B cell (primary cell): ENCODE results near the gene SYTL5. TPM values are rescaled to one million over a fixed set of nuclear protein-coding genes. Genes with fewer than 3 reads are reported as not detected.

Source experiments
- ATAC-seq: fragments of 200-7000 bp; cut with Tn5 transposase; one replicate; pipeline ENCODE4 v1.10.0; 2021; ENCODE audit warnings: low read depth, mild to moderate bottlenecking, moderate number of reproducible peaks, moderate library complexity
- CTCF ChIA-PET: fragments of 350-600 bp; sonication (Branson Sonifier 250); formaldehyde crosslinking; loops from one replicate; lab custom pipeline; 2021; ENCODE audit warnings: antibody characterized with exemption, inconsistent platforms; lab: Charles Lee
- POLR2A ChIA-PET: fragments of 350-600 bp; sonication (Branson Sonifier 250); formaldehyde crosslinking; loops from one replicate; lab custom pipeline; 2021; ENCODE audit warnings: antibody characterized with exemption; lab: Charles Lee
- DNase-seq: peaks from one replicate; pipeline ENCODE4 v3.0.0; 2013
- H2AFZ ChIP-seq: 2 replicates; pipeline ENCODE4 v1.6.1; 2012; ENCODE audit warnings: mild to moderate bottlenecking, low read depth, low read length; ENCODE audit not compliant: insufficient read depth, poor library complexity, severe bottlenecking
- H3K27ac ChIP-seq, 2 donors: 1 replicate in 1 of 2; 2 replicates in 1 of 2; pipeline ENCODE4 v1.5.1; 2012 to 2013; ENCODE audit warnings: low read length in 2 of 2, mild to moderate bottlenecking in 2 of 2, moderate library complexity in 1 of 2
- H3K27me3 ChIP-seq, 4 experiments: fragments of 200-600 bp in 1 of 4; sonication (generic) in 1 of 4; replicated peaks in 1 of 4; 1 replicate in 2 of 4; 2 replicates in 2 of 4; pipeline versions ENCODE4 v1.6.1 to v1.7.0; 2013 to 2016; ENCODE audit warnings: low read length in 3 of 4, mild to moderate bottlenecking in 2 of 4, mixed read lengths in 1 of 4, moderate library complexity in 1 of 4; ENCODE audit not compliant: insufficient read depth in 4 of 4, control insufficient read depth in 3 of 4; ENCODE audit errors: control extremely low read depth in 1 of 4
- H3K36me3 ChIP-seq, 2 experiments: replicated peaks in 1 of 2; 1 replicate in 1 of 2; 2 replicates in 1 of 2; pipeline versions ENCODE4 v1.6.1 to v1.7.1; 2013; ENCODE audit warnings: low read length in 1 of 2; ENCODE audit not compliant: insufficient read depth in 2 of 2, control insufficient read depth in 1 of 2; ENCODE audit errors: control extremely low read depth in 1 of 2, extremely low read depth in 1 of 2
- H3K4me1 ChIP-seq, 2 donors: fragments of 200-600 bp in 1 of 2; sonication (generic) in 1 of 2; 1 replicate in 1 of 2; 2 replicates in 1 of 2; pipeline versions ENCODE4 v1.5.1 to v1.6.1; 2013 to 2017; ENCODE audit warnings: low read length in 2 of 2; ENCODE audit not compliant: control insufficient read depth in 2 of 2, insufficient read depth in 2 of 2
- H3K4me2 ChIP-seq: replicated peaks from 2 replicates; pipeline ENCODE3; 2012; ENCODE audit warnings: mild to moderate bottlenecking, low read depth, low read length; ENCODE audit not compliant: poor library complexity, severe bottlenecking
- H3K4me3 ChIP-seq, 5 experiments: fragments of 200-600 bp in 1 of 5; sonication (generic) in 1 of 5; 1 replicate in 3 of 5; 2 replicates in 2 of 5; pipeline versions ENCODE4 v1.5.1 to v1.7.0; 2011 to 2016; ENCODE audit warnings: low read length in 4 of 5, mild to moderate bottlenecking in 4 of 5, low read depth in 2 of 5, control low read depth in 1 of 5, moderate library complexity in 1 of 5; ENCODE audit not compliant: insufficient read depth in 1 of 5; ENCODE audit errors: control extremely low read depth in 1 of 5, extremely low read depth in 1 of 5
- H3K79me2 ChIP-seq: fragments of 200-600 bp; sonication (generic); one replicate; pipeline ENCODE4 v1.6.0; 2016; ENCODE audit warnings: low read length; ENCODE audit not compliant: control insufficient read depth, insufficient read depth
- H3K9ac ChIP-seq: fragments of 200-600 bp; sonication (generic); 2 replicates; pipeline ENCODE4 v1.6.1; 2017; ENCODE audit warnings: mild to moderate bottlenecking, low read length, moderate library complexity
- H3K9me3 ChIP-seq, 3 donors: one replicate each; pipeline versions ENCODE4 v1.6.1 to v1.7.1; 2013; ENCODE audit warnings: low read length in 2 of 3; ENCODE audit not compliant: control insufficient read depth in 2 of 3, insufficient read depth in 1 of 3; ENCODE audit errors: control extremely low read depth in 1 of 3
- H4K20me1 ChIP-seq: 2 replicates; pipeline ENCODE4 v1.6.0; 2012; ENCODE audit warnings: mild to moderate bottlenecking, low read length; ENCODE audit not compliant: insufficient read depth, control insufficient read depth, poor library complexity, severe bottlenecking
- H3K27ac Mint-ChIP-seq: one replicate; pipeline ENCODE4 v1.8.0; 2021; ENCODE audit warnings: mixed read lengths
- H3K27me3 Mint-ChIP-seq: one replicate; pipeline ENCODE4 v1.8.0; 2021; ENCODE audit warnings: mixed read lengths
- H3K4me1 Mint-ChIP-seq: one replicate; pipeline ENCODE4 v1.8.0; 2021; ENCODE audit warnings: mixed read lengths
- H3K4me3 Mint-ChIP-seq: one replicate; pipeline ENCODE4 v1.8.0; 2021; ENCODE audit warnings: mixed read lengths
- H3K9me3 Mint-ChIP-seq: one replicate; pipeline ENCODE4 v1.8.0; 2022; ENCODE audit warnings: mixed read lengths; ENCODE audit not compliant: insufficient read depth
- CTCF ChIP-seq: fragments of 200-600 bp; IDR thresholded peaks from one replicate; pipeline ENCODE4 v1.8.0; 2022; ENCODE audit warnings: antibody characterized with exemption, mild to moderate bottlenecking
- EZH2 ChIP-seq: IDR thresholded peaks from 2 replicates; pipeline ENCODE4 v1.6.1; 2012; ENCODE audit warnings: borderline replicate concordance, low read depth, mild to moderate bottlenecking, moderate library complexity, low read length; ENCODE audit not compliant: insufficient read depth, poor library complexity, severe bottlenecking
- WGBS: methylation state at CpG from one replicate; pipeline ENCODE4 v1.1.5; 2013; ENCODE audit warnings: missing lambda C conversion rate; ENCODE audit not compliant: insufficient coverage; 5-methylcytosine and 5-hydroxymethylcytosine counted together
- intact Hi-C: fragments of 100-400 bp; cut with micrococcal nuclease; formaldehyde crosslinking; loops from one replicate; pipeline ENCODE4 v1.10.0; 2022
- polyA plus RNA-seq: library from polyadenylated mRNA; depleted of rRNA; stranded (reverse); fragments of >200 nt; gene quantifications from 2 replicates; pipeline ENCODE4 v1.2.3, GENCODE V29; 2012
- total RNA-seq, 2 donors: library from RNA; stranded (reverse); fragments of 120-200 nt in 1 of 2; gene quantifications; 1 replicate in 1 of 2; 2 replicates in 1 of 2; pipeline versions ENCODE4 v1.2.3 to v1.2.4, GENCODE V29; 2013 to 2022

Gene SYTL5
- total and polyA plus RNA-seq, 2 donors (not counting 1 experiment from before 2014, with no cell fraction given): 0.01 TPM; not detected in 1

DNA sequence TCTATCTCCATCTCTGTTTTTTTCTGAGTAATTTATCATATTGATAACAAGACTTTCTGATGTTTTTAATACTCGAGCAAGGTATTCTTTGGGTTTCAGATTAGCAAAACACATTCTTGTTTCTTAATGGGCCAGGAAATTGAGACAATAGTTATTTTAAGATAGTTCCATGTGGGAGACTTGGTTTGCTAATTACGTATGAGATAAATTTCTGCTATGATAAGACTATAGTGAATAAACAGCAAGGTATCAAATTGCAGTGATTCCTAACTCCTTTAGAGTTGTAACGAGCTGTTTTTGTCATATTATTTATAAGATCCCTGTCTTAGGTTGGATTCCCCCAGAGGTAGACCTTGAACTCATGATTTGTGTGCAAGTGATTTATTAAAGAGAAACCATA, 38.3 kb downstream of the SYTL5 start:
- no peak for TF ChIP-seq EZH2
- no CpG with 5 or more reads among the region's 3 CpGs for WGBS
- Histone ChIP-seq H3K9ac (no peak overlapping the region), H3K9me3 (no peaks in the 10 kb centered on the region), H3K27me3 (no peaks in the 10 kb centered on the region), H3K4me3 (no peak overlapping the region), H3K27ac (no peak overlapping the region), H2AFZ (no peak overlapping the region), H3K79me2 (no peaks in the 10 kb centered on the region), H3K4me2 (no peak overlapping the region), H3K4me1 (no peaks in the 10 kb centered on the region), H3K36me3 (no peaks in the 10 kb centered on the region), H4K20me1 (no peaks in the 10 kb centered on the region)
- ChIA-PET CTCF (no interaction called here), POLR2A (no interaction called here)
- no peaks in the 10 kb centered on the region for H3K9me3 Mint-ChIP-seq
- H3K4me1 Mint-ChIP-seq: no peaks in the 10 kb centered on the region
- DNase-seq (no peak), ATAC-seq (no peak)
- intact Hi-C loops: no loop called here
- no peak overlapping the region for H3K27ac Mint-ChIP-seq
- H3K4me3 Mint-ChIP-seq: no peak overlapping the region
- peaks cover 4% of the 10 kb centered on the region for H3K27me3 Mint-ChIP-seq

GRCh38 chrX:38045538-38046096, 39.3 kb downstream of the SYTL5 start:
- H3K9me3 Mint-ChIP-seq: no peaks in the 10 kb centered on the region
- H3K4me1 Mint-ChIP-seq: no peaks in the 10 kb centered on the region
- Histone ChIP-seq H3K9me3 (no peaks in the 10 kb centered on the region), H3K4me3 (no peak overlapping the region), H3K27me3 (no peaks in the 10 kb centered on the region), H4K20me1 (no peaks in the 10 kb centered on the region), H3K79me2 (no peaks in the 10 kb centered on the region), H3K9ac (no peak overlapping the region), H3K4me1 (no peaks in the 10 kb centered on the region), H3K4me2 (no peak overlapping the region), H3K27ac (no peak overlapping the region), H3K36me3 (no peaks in the 10 kb centered on the region), H2AFZ (no peak overlapping the region)
- DNase-seq (no peak), ATAC-seq (no peak)
- ChIA-PET CTCF (no interaction called here), POLR2A (no interaction called here)
- WGBS: no CpG with 5 or more reads among the region's 3 CpGs
- H3K4me3 Mint-ChIP-seq: no peak overlapping the region
- no peak for TF ChIP-seq CTCF
- no peak overlapping the region for H3K27ac Mint-ChIP-seq
- intact Hi-C loops: no loop called here
- peaks cover 1% of the 10 kb centered on the region for H3K27me3 Mint-ChIP-seq
